HepG2 (cell line): ENCODE results near the gene FAM171A2. TPM values are rescaled to one million over a fixed set of nuclear protein-coding genes. Genes with fewer than 3 reads are reported as not detected.

Experiments used
- ATAC-seq: fragments of 200-7000 bp; cut with Tn5 transposase; 3 replicates; pipeline ENCODE4 v1.9.1; 2020; ENCODE audit warnings: mild to moderate bottlenecking, moderate library complexity
- BruUV-seq: library from RNA; stranded (reverse); fragments of 400-500 nt; replicated peaks from 2 replicates; lab custom pipeline; 2021; lab: Mats Ljungman, UMichigan
- CTCF ChIA-PET: fragments of 300-600 bp; formaldehyde crosslinking; extraction: SDS; loops from one replicate; lab custom pipeline; 2021; ENCODE audit warnings: low total read pairs, inconsistent platforms, low intra/inter-chr PET ratio; lab: Yijun Ruan, JAX
- POLR2A ChIA-PET: fragments of 350-600 bp; sonication (Branson Sonifier 250); formaldehyde crosslinking; loops from one replicate; lab custom pipeline; 2020; ENCODE audit warnings: antibody characterized with exemption, inconsistent platforms; lab: Yijun Ruan, JAX
- DNase-seq: peaks from one replicate; pipeline ENCODE4 v3.0.0-alpha.2; 2015; ENCODE audit warnings: low spot score
- FAIRE-seq: peaks from 3 replicates; lab custom pipeline; 2011; peaks lifted over from hg19 to GRCh38; lab: Jason Lieb, UNC
- H2AFZ ChIP-seq: one replicate; pipeline ENCODE4 v1.6.1; 2011; ENCODE audit warnings: low read length, inconsistent platforms
- H3K27ac ChIP-seq: fragments of 300-600 bp; 3 replicates; pipeline ENCODE4 v1.8.0; 2011; ENCODE audit warnings: mixed run types, mild to moderate bottlenecking, mixed read lengths, low read length, inconsistent platforms; ENCODE audit not compliant: insufficient read depth; ENCODE audit errors: extremely low read length
- H3K27me3 ChIP-seq, 2 experiments: fragments of 200-600 bp in 1 of 2; 2 replicates in 1 of 2; 3 replicates in 1 of 2; pipeline versions ENCODE4 v1.6.0 to v1.8.0; 2011; ENCODE audit warnings: low read length in 2 of 2, mild to moderate bottlenecking in 2 of 2, moderate library complexity in 2 of 2, inconsistent platforms in 1 of 2; ENCODE audit not compliant: insufficient read depth in 2 of 2, control insufficient read depth in 1 of 2
- H3K36me3 ChIP-seq, 2 experiments: fragments of 200-600 bp in 1 of 2; replicated peaks in 1 of 2; 2 replicates in 1 of 2; 3 replicates in 1 of 2; pipeline versions ENCODE4 v1.5.1 to v1.8.0; 2011; ENCODE audit warnings: low read length in 2 of 2, inconsistent platforms in 1 of 2; ENCODE audit not compliant: insufficient read depth in 2 of 2, control insufficient read depth in 1 of 2
- H3K4me1 ChIP-seq: 2 replicates; pipeline ENCODE4 v1.5.1; 2012; ENCODE audit warnings: low read length, inconsistent platforms; ENCODE audit not compliant: insufficient read depth
- H3K4me2 ChIP-seq: 2 replicates; pipeline ENCODE4 v1.6.0; 2011; ENCODE audit warnings: low read depth, low read length, inconsistent platforms
- H3K4me3 ChIP-seq, 3 experiments: fragments of 200-600 bp in 1 of 3; sonication (generic), shearing (Covaris generic) in 1 of 3; replicated peaks in 1 of 3; 2 replicates each; pipeline ENCODE4 v1.5.1; 2011 to 2016; ENCODE audit warnings: low read length in 3 of 3, inconsistent platforms in 2 of 3, low read depth in 2 of 3, mild to moderate bottlenecking in 2 of 3, control low read depth in 1 of 3, mixed read lengths in 1 of 3; ENCODE audit not compliant: insufficient read depth in 1 of 3
- H3K79me2 ChIP-seq: one replicate; pipeline ENCODE4 v1.6.1; 2011; ENCODE audit warnings: low read length, inconsistent platforms; ENCODE audit not compliant: insufficient read depth
- H3K9ac ChIP-seq: 2 replicates; pipeline ENCODE4 v1.6.0; 2011; ENCODE audit warnings: mild to moderate bottlenecking, low read depth, low read length, inconsistent platforms; ENCODE audit not compliant: insufficient read depth
- H3K9me3 ChIP-seq: 2 replicates; pipeline ENCODE4 v1.5.1; 2012; ENCODE audit warnings: mild to moderate bottlenecking, low read length
- H4K20me1 ChIP-seq: 2 replicates; pipeline ENCODE4 v1.6.0; 2011; ENCODE audit warnings: inconsistent platforms, mild to moderate bottlenecking, low read length, moderate library complexity; ENCODE audit not compliant: insufficient read depth
- AGO2 ChIP-seq: fragments of 200-400 bp; formaldehyde crosslinking; optimal IDR thresholded peaks from 2 replicates; pipeline ENCODE3; 2017; ENCODE audit warnings: mild to moderate bottlenecking, low read depth, low read length, moderate library complexity
- HMGXB3 ChIP-seq: sonication (generic); formaldehyde crosslinking; IDR thresholded peaks from 2 replicates; pipeline ENCODE4 v1.4.0; 2020; ENCODE audit warnings: missing genetic modification reagents, borderline replicate concordance
- NFE2 ChIP-seq: sonication (generic); formaldehyde crosslinking; IDR thresholded peaks from 2 replicates; pipeline ENCODE4 v1.4.0; 2020; ENCODE audit warnings: missing genetic modification reagents
- RBFOX2 ChIP-seq: fragments of 200-400 bp; formaldehyde crosslinking; IDR thresholded peaks from 2 replicates; pipeline ENCODE4 v1.6.1; 2017; ENCODE audit warnings: low read depth, mild to moderate bottlenecking, low read length
- WGBS: methylation state at CpG from one replicate; pipeline ENCODE4 v1.1.6; 2017; ENCODE audit warnings: low lambda C conversion rate; 5-methylcytosine and 5-hydroxymethylcytosine counted together
- in situ Hi-C: cut with HindIII; loops from 2 replicates; pipeline ENCODE4 v1.10.0; 2017; ENCODE audit warnings: low pct_unique_long_range_greater_than_20kb; ENCODE audit not compliant: extremely low pct_ligation_motif_present
- intact Hi-C: fragments of 100-400 bp; cut with micrococcal nuclease; formaldehyde crosslinking; loops from one replicate; pipeline ENCODE4 v1.10.0; 2022; ENCODE audit not compliant: unreplicated experiment
- polyA plus RNA-seq, 8 experiments: library from polyadenylated mRNA; depleted of rRNA in 3 of 8; stranded (reverse) in 7 of 8; unstranded in 1 of 8; fragments of >200 nt; fragmentation: Illumina TruSeq in 4 of 8; extraction: Trizol in 4 of 8; gene quantifications; 2 replicates each; pipeline versions ENCODE4 v1.2.1 to v1.2.3, GENCODE V29; 2011 to 2016; ENCODE audit warnings: low read depth in 4 of 8, missing spikeins in 1 of 8, mixed read lengths in 1 of 8; ENCODE audit not compliant: insufficient read depth in 1 of 8
- total RNA-seq, 5 experiments: library from RNA; depleted of rRNA; stranded (reverse); fragments of >200 nt; fragmentation: Illumina TruSeq; extraction: Trizol; gene quantifications; 2 replicates each; pipeline ENCODE4 v1.2.3, GENCODE V29; 2016; ENCODE audit warnings: low read depth in 1 of 5

FAM171A2 gene
- total and polyA plus RNA-seq, 2 of the 13 experiments (the other 11 are each of a cell fraction or from before 2014, with no cell fraction given): 1.8 to 3.6 TPM

DNA sequence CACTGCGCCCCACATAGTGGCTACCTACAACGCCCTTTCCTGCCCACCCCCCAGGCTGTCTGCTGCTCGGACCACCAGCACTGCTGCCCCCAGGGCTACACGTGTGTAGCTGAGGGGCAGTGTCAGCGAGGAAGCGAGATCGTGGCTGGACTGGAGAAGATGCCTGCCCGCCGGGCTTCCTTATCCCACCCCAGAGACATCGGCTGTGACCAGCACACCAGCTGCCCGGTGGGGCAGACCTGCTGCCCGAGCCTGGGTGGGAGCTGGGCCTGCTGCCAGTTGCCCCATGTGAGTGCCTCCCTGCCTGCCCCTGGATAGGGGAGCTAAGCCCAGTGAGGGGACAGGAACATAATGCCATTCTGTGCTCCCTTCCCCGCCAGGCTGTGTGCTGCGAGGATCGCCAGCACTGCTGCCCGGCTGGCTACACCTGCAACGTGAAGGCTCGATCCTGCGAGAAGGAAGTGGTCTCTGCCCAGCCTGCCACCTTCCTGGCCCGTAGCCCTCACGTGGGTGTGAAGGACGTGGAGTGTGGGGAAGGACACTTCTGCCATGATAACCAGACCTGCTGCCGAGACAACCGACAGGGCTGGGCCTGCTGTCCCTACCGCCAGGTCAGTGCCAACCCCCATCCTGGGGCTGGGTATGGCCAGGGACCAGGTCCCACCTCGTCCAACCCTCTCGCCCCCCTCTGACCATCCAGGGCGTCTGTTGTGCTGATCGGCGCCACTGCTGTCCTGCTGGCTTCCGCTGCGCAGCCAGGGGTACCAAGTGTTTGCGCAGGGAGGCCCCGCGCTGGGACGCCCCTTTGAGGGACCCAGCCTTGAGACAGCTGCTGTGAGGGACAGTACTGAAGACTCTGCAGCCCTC is 11.5 kb downstream of the FAM171A2 start:
- Histone ChIP-seq H4K20me1 (no peaks in the 10 kb centered on the region), H3K9me3 (no peaks in the 10 kb centered on the region), H3K9ac (no peak overlapping the region), H2AFZ (no peak overlapping the region), H3K79me2 (no peaks in the 10 kb centered on the region), H3K4me1 (peaks cover 8% of the 10 kb centered on the region), H3K27me3 (peaks cover 8 to 10% of the 10 kb centered on the region in 2 experiments; a peak in 3 of 5 replicates)
- intact Hi-C loops: loop anchor here (10.0 kb wide), 1 partner anchor 173 kb away; no protein-coding TSS in a partner anchor
- no peak for FAIRE-seq
- WGBS: 97% methylated on average over 27 of the region's 36 CpGs
- ChIA-PET CTCF (no interaction called here), POLR2A (interaction anchor here (1.0 to 1.6 kb wide), 2 partner anchors 10 to 23 kb away, joined by 4 to 5 read pairs; no protein-coding TSS in a partner anchor)
- peak; percentile 13; the same call in 1 of the 2 replicates for TF ChIP-seq RBFOX2
- no peak for TF ChIP-seq NFE2 (CRISPR knock-in tag)
- peak; percentile 1 for TF ChIP-seq AGO2
- TF ChIP-seq HMGXB3: no peak
- TF ChIP-seq, all 625 proteins: peak for 2
- H3K4me3 ChIP-seq: no peak overlapping the region
- H3K4me2 ChIP-seq: no peak overlapping the region
- H3K27ac ChIP-seq: no peak overlapping the region
- peaks cover 9 to 30% of the 10 kb centered on the region in 2 experiments for H3K36me3 ChIP-seq
- no peak for ATAC-seq
- no peak for DNase-seq
- BruUV-seq: TSS peak; percentile 78
- in situ Hi-C loops: no loop called here
